Inferior parietal cortex (tissue), 1 donor: ENCODE results near the gene SYNJ2.

Source experiments
- DNase-seq: peaks from one replicate; pipeline ENCODE4 v3.0.0-alpha.2; 2016; ENCODE audit errors: extremely low spot score

SYNJ2 gene

GRCh38 chr6:158026054-158026900, 44.6 kb downstream of the SYNJ2 start:
- DNase-seq, result no peak

- no peak for DNase-seq
Measured at GRCh38 chr6:158026901-158027589, 45.4 kb downstream of the SYNJ2 start.

GRCh38 chr6:158027590-158028285, 46.1 kb downstream of the SYNJ2 start:
- no peak for DNase-seq

- DNase-seq, result no peak
Measured at GRCh38 chr6:158028421-158028820, 46.8 kb downstream of the SYNJ2 start.

- no peak for DNase-seq
Measured at GRCh38 chr6:158028876-158029275, 47.2 kb downstream of the SYNJ2 start.

- DNase-seq, result no peak
Measured at GRCh38 chr6:158029668-158030230, 48.1 kb downstream of the SYNJ2 start.

GRCh38 chr6:158030380-158031300, 49.0 kb downstream of the SYNJ2 start:
- no peak for DNase-seq

- no peak for DNase-seq
Measured at GRCh38 chr6:158031381-158032353, 50.0 kb downstream of the SYNJ2 start.

GRCh38 chr6:158032354-158032733, 50.7 kb downstream of the SYNJ2 start:
- no peak for DNase-seq

- no peak for DNase-seq
Measured at GRCh38 chr6:158033077-158033750, 51.6 kb downstream of the SYNJ2 start.

GRCh38 chr6:158033751-158034702, 52.4 kb downstream of the SYNJ2 start:
- DNase-seq, result peak; percentile 45

GRCh38 chr6:158036261-158036660, 54.6 kb downstream of the SYNJ2 start:
- no peak for DNase-seq

- DNase-seq, result no peak
Measured at GRCh38 chr6:158037021-158037420, 55.4 kb downstream of the SYNJ2 start.

- DNase-seq, result no peak
Measured at GRCh38 chr6:158037771-158038170, 56.1 kb downstream of the SYNJ2 start.

- no peak for DNase-seq
Measured at GRCh38 chr6:158038291-158039177, 56.9 kb downstream of the SYNJ2 start.

GRCh38 chr6:158039178-158039557, 57.5 kb downstream of the SYNJ2 start:
- no peak for DNase-seq

- no peak for DNase-seq
Measured at GRCh38 chr6:158039571-158040050, 57.9 kb downstream of the SYNJ2 start.
